ENCODE measurements around the gene PIP4K2A.
A peak's percentile ranks its signal among the peaks of the same experiment; 100 is the strongest.

PIP4K2A gene

DNA sequence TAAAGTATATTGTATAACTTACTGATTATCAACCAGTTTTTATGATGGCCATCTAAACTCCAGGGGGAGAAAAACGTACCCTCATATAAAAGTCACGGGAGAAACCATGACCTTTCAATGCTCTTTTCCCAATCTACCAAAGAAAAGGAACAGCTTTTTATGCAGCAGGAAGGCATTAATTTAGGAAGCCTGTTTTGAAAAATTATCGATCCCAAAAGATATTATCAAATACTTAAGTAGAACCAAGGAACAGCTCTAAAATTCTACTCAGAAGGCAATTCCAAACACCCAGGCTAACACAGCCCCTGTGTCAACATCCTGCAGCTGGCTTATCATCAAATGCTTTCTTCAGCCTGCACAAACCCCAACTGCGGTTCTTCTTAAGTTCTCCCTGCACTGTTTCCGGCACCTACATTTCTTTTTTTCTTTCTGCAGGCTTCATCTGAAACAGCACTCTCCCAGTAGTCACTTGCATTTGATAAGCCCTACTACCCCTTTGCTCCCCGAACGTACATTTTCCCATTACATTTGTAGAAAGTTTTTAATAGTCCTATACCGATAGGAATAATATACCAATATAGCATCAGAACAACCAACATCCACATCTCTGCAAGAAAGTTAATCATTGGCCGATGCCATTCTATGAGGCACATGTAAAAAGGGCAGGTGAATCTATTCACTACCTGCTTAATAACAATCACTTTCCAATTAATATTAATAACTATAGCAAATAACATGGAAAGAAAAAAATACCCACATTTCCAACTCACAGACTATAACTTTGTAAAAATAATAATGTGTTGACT is 47.9 kb downstream of the PIP4K2A start:
- no peak for DNase-seq (ENCODE audit: low read depth in 2 of 2)

DNA sequence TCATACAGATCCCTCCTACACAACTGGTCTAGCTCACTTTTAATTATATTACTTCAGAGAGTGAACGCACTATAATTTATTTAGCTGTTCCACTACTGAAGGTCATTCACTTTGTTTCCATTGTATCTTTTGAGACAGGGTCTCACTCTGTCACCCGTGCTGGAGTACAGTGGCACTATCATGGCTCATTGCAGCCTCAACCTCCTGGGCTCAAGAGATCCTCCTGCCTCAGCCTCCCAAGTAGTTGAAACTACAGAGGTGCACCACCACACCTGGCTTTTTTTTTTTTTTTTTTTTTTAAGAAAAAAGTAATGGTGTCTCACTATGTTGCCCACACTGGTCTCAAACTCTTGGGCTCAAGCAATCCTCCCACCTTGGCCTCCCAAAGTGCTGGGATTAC is 49.0 kb downstream of the PIP4K2A start:
- DNase-seq (ENCODE audit: low read depth in 2 of 2) = no peak

DNA sequence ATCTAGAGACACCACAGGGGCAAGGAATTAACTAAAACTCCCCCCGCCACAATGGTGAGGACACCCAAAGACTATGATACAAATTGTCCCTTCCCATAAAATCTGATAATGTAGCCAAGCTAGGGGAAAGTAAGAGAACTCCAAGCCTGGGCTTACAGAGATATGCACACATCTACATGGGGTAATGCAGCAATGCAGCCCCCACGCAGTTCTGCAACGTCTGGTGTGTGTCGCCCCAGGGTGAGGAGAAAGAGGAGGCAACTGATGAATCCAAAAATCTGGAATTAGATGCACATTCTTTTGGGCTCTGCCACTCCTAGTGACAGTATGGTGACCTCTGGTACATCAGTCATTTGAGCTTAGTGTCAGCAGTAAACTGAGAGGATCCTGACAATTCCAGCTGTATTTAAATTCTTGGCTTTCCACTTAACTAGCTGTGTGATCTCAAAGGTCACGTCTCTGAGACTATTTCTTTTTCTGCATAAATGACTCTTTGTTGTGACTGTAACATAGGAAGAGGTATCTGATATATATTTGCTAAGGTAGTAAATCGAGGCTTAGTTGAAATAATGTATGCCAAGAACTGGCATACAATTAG is 51.5 kb downstream of the PIP4K2A start:
- DNase-seq (ENCODE audit: low read depth in 2 of 2) = no peak

DNA sequence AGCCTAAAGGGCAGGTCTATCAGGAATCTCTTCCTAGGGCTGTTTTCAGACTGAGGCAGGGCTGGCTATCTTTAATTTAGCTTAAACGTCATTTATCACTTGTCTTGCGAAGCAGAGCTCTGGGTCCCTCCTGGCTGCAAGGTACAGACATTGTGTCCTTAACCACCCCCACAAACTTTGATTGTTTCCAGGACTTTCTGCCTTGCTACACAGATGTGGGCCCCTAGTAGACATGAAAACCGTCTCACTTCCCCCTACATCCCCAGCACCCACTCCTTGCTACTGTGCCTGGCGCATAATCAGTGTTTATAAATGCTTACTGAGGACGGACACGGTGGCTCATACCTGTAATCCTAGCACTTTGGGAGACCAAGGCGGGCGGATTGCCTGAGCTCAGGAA is 54.5 kb downstream of the PIP4K2A start:
- DNase-seq (ENCODE audit: low read depth in 2 of 2) = no peak

DNA sequence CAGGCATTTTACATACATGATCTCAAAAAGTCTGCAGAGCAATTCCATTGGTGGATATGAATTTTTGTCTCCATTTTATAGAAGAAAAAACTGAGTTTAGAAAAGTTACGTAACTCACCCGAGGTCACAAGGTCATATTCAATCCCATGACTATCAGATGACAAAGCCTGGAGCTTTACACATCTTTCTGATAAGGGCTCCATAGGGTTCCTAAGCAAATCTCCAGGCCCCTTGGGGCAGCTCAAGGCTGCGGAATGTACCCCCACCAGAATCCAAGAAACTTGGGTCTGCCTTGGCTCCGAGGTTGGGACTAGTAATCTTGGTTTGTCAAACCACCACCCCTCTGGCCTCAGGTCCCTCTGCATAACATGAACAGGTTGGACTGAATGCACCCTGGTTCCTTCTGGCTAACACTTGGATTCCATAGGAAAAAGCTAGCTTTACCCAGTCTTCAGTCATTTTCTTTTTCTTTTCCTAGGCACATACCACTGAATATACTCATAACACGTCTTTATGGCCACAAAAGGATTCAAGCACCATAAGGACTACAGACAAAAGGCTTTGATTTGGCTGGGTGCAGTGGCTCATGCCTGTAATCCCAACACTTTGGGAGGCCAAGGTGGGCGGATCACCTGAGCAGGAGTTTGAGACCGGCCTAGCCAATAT is 55.5 kb downstream of the PIP4K2A start:
- no peak for DNase-seq (ENCODE audit: low read depth in 2 of 2)

DNA sequence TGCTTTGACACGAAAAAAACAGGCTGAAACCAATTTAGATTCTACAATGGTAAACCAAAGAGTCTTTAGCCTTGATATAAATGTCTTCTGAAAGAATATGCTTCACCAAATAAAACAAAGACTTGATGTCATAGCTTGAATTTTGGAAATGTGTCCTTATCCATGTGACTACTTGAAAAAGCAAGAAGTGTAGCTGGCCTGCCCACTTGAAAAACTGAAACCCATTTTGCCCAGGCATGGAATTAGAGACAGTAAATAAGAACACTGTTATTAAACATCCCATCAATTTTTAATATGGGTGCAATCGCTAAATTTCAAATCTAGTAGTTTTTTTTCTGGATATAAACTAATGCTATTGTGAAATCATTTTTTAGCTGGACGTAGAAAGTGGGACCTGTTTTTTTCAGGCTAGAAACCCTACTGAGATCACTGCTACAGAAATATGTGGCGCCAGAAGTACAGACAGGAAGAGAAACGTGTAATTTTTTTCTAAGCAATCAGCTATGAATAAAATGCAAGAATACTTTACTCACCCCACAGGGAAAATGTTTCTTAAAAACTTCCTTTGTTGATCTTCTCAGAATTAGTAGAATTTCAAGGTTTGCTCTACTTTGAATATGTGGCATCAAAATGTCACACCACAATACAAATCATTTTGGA is 56.7 kb downstream of the PIP4K2A start:
- DNase-seq (ENCODE audit: low read depth in 2 of 2) = no peak

DNA sequence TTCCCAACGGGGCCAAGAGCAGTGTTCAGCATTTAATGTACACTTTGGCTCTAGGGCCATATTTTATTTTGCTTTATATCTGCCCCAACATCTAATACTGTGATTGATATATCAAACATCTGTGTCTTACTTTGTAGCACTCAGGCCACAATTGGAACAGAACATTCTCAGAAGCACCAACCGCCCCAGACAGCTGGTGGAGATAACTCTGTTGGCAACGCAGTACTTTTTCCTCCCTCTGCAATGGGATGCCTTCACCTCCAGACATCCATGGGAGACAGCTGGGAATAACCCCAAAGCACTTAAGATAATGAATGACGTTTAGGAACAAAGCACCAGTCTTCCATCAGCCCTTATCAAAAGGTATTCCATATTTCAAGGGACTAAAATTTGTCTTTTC is 57.4 kb downstream of the PIP4K2A start:
- no peak for DNase-seq (ENCODE audit: low read depth in 2 of 2)

DNA sequence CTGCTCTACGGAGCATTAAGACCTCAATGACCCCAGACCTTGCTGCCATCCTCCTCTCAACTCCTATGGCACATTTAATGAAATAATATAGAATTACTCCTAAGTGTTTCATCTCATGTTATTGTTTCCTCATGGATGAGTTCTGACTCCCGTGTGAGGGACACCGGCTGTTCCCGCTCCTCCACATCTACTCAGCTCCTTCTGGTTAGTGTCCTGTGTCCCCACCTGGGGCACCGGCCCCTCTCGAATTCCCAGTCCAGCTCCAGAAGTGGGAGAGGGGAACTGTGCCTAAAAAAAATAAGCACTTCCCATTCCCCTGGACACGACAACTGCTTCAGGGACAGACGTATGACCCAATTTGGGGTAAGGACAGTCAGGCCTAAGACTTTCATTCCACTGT is 58.3 kb downstream of the PIP4K2A start:
- no peak for DNase-seq (ENCODE audit: low read depth in 2 of 2)

DNA sequence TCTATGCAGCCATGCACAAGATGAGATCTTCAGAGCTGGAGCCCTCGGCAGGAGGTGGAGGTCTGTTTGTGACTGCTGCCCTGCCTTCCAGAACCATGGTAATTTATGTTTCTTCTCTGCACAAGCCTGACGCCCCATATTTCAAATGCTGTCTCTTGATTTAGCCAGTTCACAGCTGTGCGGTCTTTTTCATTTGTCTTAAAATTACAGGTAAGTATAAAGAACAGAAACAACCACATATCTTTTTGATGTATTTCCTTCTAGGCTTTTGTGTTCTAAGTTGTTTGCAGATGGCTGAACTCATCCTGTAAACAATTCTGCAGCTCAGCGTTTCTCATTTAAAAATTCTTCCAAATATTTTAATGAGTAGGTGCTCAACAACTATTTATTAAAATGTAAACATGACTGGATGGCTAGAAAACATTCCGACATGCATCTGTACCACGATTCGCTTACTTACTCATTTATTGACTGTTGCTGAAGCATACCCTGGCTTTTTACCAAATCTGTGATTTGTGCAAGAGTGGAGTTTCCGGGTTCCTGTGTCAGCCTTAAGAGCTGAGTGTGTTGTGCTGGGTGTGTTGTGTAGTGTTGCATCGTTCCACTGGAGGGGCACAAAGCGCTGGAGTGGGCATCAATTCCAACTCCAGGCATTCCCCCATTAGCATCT is 58.9 kb downstream of the PIP4K2A start:
- DNase-seq (ENCODE audit: low read depth in 2 of 2) = peak; percentile 69 to 71

DNA sequence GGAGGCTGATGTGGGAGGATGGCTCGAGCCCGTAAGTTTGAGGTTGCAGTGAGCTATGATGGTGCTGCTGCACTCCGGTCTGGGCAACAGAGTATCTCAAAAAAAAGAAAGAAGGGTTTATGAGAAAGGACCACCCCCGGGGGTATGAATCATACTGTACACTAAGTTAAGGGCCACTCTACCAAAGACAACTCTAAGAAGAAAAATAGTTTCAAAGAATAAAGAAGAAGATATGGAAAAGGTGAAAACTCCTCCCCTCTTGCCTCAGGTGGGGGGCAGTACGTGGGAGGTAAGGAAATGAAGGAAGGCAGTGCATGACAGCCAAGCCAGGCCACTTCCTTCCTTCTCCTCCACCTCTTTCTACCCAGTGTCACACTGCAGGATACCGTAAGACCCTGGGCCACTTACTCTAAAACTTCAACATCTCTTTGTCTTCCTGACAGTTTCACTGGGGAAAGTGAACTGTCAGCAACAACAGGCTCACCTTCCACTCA is 61.3 kb downstream of the PIP4K2A start:
- DNase-seq (ENCODE audit: low read depth in 2 of 2) = no peak

DNA sequence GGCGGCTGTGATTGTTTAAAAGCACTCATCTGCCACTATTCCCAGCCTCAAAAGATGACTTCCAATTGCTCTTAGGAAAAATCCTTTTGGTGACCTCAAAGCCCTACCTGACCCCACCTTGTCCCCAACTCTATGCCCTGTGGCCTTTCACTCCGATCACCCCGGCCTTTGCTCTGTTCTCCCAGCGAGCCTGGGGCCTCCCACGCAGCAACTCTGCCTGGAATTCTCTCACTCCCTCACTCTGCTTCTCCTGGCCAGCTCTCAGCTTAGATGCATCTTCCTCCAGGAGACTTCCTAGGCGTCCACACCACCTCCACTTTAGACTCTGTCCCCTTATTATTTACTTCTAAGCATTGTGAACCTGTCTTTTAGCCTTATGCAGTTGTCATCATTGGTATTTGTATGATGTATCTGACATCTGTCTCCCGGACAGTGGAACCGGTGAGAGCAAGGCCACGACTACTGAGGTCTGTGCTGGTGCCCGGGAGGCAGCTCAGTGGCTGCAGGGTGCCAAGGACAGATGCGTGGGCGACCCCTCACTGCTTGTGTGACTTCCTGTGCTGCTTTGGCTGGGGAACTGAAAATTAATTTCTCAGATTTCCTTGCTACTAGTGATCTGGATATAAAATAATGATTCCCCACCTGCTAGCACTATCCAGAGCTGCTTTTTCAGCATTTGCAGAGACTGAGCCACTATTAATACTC is 63.0 kb downstream of the PIP4K2A start:
- no peak for DNase-seq (ENCODE audit: low read depth in 2 of 2)

DNA sequence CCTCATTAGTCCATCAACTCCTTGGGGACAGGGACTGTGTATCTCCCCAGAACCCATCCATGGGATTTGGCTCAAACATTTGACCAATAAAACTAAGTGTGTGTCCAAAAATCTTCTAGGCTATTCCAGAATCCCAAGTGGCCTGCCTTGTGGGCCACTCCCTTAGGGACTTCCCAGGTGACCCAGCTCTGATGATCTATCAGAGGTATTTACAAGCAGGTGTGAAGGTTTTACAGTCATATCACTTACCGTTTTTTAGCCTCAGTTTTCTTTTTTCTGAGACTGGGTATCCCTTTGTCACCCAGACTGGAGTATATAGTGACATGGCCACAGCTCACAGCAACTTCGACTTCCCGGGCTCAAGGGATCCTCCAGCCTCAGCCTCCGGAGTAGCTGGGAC is 64.4 kb downstream of the PIP4K2A start:
- DNase-seq (ENCODE audit: low read depth in 2 of 2) = no peak

DNA sequence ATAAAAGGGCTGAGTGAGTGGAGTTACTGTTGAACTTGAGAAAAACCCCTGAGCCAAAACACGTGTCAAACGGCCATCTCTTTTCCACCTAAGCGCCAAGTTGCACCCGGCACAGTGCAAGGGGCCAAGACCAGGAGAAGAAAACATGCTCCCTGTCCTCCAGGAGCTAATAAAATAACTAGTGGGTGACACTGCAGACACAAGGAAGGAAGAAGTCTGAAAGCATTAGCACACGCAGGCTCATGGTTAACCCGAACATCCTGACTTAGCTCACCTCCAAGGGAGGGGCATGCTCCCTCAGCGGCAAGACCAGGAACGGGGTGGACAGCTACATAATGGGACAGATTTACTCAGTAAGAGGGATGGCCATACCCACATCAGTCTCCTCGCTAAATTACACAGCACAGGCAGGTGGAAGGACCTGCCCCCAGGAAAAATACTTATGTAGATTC is 65.0 kb downstream of the PIP4K2A start:
- no peak for DNase-seq (ENCODE audit: low read depth in 2 of 2)

DNA sequence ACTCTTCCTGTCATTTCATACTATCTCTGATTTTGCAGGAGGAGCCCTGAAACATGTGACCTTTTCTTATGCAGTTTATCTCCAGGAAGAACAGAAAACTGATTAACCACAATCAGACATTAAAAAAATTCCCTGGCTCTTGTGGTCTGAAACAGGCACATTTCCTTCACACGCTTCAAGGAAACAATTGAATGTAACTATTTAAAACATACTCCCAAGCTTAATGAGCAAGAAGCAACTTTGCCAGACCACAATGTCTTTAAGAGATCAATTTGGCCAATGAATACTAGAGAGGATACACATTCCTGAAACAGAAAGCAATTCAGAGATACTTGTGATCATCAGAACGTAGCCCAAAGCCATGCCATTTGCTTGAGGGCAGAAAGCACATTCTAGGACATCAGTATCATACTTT is 65.8 kb downstream of the PIP4K2A start:
- peak; percentile 80 for DNase-seq (ENCODE audit: low read depth in 2 of 2)

DNA sequence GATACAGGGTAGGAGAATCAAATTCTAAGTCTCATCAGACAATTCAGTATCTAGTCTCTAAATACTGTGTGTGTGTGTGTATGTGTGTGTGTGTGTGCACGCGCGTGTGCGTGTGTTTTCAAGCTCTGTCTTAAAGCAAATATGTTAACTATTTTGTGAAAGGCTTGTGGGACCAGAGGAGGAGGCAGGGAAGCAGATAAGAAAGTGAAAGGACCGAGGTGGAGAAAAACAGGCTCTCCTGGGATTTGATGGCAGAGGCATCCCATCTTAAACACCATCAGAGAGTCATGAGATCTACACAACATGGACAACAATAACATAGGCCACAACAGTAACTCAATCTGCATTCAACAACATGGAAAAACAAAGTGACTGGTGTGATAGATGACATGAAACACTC is 67.1 kb downstream of the PIP4K2A start:
- no peak for DNase-seq (ENCODE audit: low read depth in 2 of 2)

DNA sequence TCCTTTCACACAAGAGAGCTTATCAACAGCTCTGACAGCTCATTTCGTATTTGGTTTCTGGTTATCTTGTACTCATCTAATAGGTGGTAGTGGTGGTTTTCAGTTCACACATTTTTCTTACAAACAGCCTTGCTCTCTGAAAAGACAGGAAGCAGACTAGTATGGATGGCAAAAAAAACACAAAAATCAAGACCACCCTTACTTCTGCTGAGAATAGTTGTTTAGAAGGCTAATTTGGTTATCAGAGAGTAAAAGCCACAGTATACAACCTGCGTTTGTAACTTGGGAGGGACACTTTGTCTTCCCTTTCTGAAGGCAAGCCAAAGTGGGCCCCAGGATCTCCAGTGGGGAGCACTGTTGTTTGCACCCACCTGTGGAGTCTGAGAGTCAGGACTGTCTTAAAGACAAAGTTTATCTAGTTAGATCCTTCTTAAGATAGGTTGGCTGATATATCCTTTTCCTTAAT is 68.0 kb downstream of the PIP4K2A start:
- DNase-seq (ENCODE audit: low read depth in 2 of 2) = no peak

DNA sequence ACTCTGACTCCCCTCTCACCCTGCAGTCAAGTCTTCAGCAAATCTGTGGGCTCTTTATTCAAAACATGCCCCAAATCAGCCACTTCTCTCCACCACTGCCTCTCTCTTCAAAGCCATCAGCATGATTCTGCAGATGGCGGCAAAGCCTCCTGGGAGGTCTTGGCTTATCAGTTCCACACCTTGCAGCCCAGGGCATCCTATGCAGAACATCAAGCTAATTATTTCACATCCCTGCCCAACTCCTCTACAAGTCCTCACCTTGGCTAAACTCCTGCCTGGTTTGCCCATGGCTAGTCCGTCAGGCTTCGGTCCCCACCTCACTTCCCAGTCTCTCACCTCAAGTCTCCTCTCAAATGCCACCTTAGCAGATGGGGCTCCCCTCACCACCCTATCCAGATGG is 70.2 kb downstream of the PIP4K2A start:
- DNase-seq (ENCODE audit: low read depth in 2 of 2) = no peak

DNA sequence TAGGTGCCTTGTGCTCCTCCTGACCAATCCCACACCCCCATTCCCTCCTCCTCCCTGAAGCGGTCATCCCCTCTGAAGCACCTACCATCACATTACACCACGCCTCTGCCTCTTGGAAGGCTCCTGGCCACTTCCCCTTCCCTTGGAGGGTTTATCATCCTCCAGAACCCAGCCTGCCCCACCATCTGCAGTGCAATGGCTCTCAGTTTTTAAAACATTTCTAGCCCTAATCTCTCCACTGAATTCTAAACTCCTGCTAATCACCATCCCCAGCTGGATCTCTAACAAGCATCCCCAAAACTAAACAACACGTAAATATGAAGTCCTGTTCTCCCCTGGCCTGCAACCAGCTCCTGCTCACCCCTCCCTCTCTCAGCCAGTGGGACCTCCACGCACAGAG is 70.6 kb downstream of the PIP4K2A start:
- DNase-seq (ENCODE audit: low read depth in 2 of 2) = no peak

DNA sequence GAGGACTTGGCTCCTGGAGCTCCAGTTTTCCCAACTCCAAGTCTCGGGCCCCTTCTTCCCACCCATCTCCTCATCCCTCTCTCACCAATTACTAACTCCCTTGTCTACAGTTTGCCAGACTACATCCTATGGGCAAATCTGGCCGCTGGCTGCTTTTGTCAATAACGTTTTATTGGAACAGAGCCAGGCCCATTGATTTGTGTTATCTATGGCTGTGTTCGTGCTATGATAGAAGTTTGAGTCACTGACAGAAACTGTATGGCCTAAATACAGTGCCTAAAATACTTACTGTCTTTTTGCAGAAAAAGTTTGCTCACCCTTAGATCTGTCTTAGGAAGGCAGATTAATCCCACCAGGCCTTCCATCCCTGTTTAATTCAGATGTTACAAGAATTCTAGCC is 71.3 kb downstream of the PIP4K2A start:
- no peak for DNase-seq (ENCODE audit: low read depth in 2 of 2)

DNA sequence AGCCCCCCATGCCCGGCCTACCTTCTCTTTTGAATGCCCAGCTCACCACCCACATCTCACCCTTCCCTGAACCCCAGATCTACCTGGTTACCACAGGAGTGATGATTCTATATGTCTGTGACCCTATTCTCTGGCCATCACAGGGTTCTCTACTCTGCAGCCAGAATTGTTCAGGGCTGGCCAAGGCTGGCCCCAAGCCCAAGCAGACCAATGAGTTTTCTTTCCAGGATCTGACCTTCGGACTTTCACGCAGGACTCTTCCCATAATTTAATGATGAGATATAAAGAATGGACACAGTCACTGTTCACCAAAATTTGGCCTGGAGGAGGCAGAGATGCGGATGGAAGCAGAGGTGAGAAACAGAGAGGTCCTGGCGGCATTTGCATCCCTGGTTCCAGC is 72.6 kb downstream of the PIP4K2A start:
- no peak for DNase-seq (ENCODE audit: low read depth in 2 of 2)

DNA sequence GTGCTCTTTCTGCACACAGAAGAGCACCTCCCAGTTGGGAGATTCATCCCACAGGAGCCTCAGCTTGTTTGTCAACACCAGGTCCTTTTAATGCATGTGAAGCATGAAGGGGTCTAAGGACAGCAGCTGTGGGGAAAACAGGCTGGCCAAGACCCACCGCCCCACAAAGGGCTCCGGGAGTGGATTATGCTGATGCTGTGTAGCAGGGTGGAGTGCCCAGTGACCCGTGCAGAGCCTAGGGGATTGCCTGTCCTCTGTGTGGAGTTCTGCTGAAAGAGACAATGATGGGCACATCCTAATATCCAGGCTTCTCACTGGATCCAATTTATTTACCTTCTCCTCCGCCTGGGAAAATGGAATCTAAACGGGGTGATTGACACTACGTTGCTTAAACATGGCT is 74.0 kb downstream of the PIP4K2A start:
- DNase-seq (ENCODE audit: low read depth in 2 of 2) = no peak

Data from fibroblast of skin of left quadriceps (primary cell).